Activated CD4-positive, alpha-beta T cell treated with anti-CD3 and anti-CD28 coated beads for 24 hours (primary cell): Measurements from ENCODE around the gene SP5.
"Not testable (repeated sequence)": the region's sequence is repeated elsewhere in the genome, so short reads cannot be mapped to it uniquely, and the experiment has no call there.

ENCODE experiments used
- DNase-seq, 2 donors: peaks; one replicate each; pipeline ENCODE4 v3.0.0-alpha.2; 2020; ENCODE audit warnings: low read depth in 2 of 2

Gene SP5

GRCh38 chr2:170715062-170715931, at the start of gene SP5:
Gene SP5, plus strand, starts transcription at chr2:170715337. Its CDS starts 176 bp downstream, at chr2:170715513.
- DNase-seq, result no peak

DNA sequence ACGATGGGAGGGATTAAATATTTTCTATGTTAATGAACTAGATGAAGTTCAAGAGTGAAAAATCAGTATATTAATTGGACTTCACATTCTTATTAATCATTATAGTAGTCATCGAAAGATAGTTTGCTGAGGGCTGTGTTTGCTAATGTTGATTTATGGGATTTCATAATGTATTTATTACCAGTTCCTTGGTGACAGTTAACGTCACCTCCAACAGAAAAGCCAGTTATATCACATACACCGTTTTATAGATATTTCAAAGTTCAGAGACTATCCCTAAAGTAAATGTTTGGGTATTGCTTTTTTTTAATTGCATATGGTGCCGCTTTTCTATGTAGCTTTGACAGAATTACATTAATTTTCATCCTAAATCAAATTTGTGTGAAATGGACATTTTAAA, 49.4 kb upstream of the SP5 start:
- no peak for DNase-seq

DNA sequence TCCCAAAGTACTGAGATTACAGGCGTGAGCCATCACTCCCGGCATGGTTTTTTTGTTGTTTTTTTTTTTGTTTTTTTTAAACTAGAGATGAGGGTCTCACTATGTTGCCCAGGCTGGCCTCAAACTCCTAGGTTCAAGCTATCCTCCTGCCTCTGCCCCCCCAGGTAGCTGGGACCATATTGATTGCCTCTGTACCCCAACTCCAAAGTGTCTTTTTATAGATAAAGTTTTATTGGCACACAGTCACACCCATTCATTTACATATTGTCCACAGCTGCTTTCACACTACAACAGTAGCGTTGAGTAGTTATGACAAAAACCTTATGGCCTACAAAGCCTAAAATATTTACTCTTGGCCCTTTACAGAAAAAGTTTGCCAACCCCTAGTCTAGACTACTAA, 45.2 kb upstream of the SP5 start:
- no peak for DNase-seq

DNA sequence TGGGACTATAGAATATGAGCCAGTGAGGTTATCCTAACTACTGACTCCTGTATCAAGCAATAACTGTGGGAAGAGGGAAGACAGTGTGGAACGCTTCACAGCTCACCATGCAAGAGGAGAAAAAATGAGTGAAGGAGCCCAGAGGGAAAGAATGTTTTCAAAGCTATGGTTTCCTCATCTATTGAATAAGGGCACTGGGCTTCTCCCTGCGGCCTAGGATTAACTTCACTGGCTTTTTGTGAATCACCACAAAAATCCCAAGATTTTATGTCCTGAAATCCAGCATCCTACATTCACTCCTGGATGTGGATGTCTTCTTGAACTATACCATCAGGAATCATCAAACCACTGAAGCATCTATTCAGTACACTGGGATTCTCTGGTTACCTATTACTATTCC, 44.5 kb upstream of the SP5 start:
- DNase-seq, result no peak

- DNase-seq, result no peak
Measured at GRCh38 chr2:170671079-170671478, 44.1 kb upstream of the SP5 start.

GRCh38 chr2:170674282-170674681, 40.9 kb upstream of the SP5 start:
- not testable (repeated sequence) for DNase-seq

GRCh38 chr2:170675701-170676100, 39.4 kb upstream of the SP5 start:
- no peak for DNase-seq

- no peak for DNase-seq
Measured at GRCh38 chr2:170679607-170680079, 35.5 kb upstream of the SP5 start.

DNA sequence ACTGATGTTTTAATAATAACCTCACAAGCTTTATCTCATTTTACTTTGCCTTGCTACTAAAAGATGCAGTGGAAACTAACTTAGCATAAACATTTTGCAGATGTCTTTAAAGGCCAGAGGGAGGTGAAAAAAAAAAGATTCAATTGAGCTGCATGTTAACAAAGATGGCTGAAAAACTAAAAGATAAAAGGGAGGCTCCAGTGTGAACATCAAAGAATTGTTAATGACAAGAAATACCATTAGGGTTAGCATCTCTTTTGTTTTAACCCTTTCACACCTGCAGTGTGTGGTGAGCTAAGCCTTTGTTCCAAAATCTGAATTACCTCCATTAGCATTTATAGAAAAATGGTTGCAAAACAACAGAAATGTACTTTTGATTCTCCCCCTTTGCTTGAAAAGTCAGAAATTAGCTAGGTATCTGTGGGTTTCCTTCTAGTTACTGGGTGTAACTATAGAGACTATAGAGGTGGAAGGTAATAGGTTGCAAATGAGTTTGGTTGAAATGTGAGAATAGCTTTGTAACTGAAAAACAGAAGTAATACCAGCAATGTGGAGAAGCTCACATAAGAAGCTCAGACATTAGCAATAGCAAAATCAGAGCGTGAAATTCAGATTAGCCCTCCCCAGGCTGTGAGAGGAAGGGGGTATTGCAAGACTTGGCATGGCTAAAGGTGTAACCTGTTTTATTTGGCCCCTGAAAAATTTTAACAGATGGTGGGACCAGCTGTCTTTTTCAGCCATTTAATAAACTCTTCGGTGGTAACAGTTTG, 34.8 kb upstream of the SP5 start:
- DNase-seq, result no peak

GRCh38 chr2:170681311-170681710, 33.8 kb upstream of the SP5 start:
- no peak for DNase-seq

DNA sequence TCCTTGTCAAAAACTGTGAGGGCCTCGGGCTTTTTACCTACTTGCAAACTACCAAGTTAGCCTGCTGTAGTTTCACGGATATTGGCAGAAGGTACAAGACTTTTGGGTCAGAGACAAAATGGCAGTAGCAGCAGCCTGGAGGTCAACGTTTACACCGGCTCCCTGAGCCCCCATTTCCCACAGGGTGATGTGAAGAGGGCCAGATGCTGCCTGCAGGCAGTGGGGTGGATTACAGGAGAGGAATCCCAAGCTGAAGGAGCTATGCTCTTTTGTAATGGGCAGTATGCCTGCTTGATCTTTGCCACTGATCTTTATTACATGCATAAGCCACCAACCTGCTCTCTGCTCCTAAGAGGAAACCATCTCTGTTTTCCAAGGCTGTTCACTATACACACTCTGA, 29.5 kb upstream of the SP5 start:
- DNase-seq, result no peak

DNA sequence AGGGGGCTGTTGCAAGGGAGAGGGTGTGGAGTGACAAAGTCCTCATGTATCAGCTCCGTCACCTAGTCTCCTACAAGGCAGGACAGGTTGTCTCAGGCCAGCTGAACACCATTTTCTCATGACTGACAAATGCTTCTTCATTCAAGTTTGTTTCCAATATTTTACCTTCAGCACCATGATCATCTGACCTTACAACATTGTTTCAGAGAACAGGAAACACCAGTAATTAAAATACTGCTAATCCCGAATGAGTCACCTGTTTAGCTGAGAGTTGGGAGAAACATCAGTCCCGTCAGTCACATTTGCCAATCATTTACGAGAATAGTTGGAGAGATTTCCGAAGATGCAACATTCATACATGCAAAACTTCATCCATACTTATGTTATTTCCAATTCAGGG, 25.7 kb upstream of the SP5 start:
- no peak for DNase-seq

- DNase-seq, result no peak
Measured at GRCh38 chr2:170690640-170691039, 24.5 kb upstream of the SP5 start.

GRCh38 chr2:170694316-170694715, 20.8 kb upstream of the SP5 start:
- no peak for DNase-seq

GRCh38 chr2:170695521-170696410, 19.4 kb upstream of the SP5 start:
- no peak for DNase-seq

DNA sequence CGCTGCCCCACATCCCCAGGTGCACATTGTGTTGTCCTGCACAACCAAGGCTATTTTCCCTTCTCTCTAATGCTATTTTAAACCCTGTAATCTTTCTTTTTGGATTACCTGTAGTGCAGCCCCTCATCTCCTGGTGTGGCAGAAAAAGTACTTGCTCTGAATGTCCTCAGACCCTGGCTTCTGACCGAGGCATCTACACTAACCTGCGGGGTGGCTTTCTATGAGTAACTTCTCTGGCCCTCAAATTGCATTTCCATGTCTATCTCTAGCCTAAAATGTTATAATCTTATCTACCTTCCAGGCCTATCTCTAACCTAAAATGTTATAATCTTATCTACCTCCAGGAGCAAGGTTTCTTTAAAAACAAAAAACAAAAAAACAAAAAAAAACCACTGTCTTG, 18.2 kb upstream of the SP5 start:
- DNase-seq, result no peak

GRCh38 chr2:170701011-170701410, 14.1 kb upstream of the SP5 start:
- no peak for DNase-seq

- no peak for DNase-seq
Measured at GRCh38 chr2:170703776-170704476, 11.2 kb upstream of the SP5 start.

DNA sequence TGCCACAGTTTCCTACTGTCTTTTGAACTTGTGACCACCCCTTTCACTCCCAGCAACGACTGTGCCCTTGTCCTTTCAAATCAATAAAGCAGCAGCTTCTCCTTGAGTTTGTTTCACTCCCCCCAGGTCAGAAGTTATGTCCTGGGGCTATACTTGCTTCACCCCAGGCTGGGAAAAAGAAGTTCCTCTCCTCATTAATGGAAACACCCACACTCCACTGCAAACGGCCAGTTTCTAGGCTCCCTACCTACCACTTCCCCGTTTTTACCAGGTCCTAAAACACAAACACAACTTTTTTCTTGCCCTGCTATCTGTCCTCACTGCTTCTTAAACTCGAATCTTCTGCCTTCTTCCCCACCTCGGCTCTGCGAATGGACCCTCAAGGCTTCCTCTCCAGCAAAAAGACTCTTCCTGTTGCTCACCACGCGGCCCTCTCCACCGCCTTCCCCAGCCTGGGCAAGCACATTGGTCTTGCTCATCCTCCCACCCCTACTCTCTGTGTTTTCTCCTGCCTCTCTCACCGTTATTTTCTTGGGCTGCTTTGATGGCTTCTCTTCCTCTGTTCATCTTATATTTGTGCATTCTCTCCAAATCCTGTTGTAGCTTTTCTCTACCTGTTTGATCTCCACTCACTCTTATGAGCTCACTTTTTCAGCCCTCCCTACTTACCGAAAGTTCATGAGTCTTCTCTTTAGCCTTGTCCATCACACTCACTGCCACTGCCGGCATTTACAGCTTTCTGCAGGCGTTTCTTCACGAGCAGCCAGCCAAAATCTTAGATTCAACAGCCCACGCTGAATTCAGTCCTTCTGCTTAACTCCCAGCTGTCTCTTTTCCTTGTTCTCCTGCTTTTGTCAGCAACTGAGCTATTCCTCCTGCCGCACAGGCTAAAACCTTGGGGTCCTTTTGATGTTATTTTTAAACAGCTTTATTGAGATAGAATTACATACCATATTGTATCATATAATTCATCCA, 7.0 kb upstream of the SP5 start:
- DNase-seq, result no peak

DNA sequence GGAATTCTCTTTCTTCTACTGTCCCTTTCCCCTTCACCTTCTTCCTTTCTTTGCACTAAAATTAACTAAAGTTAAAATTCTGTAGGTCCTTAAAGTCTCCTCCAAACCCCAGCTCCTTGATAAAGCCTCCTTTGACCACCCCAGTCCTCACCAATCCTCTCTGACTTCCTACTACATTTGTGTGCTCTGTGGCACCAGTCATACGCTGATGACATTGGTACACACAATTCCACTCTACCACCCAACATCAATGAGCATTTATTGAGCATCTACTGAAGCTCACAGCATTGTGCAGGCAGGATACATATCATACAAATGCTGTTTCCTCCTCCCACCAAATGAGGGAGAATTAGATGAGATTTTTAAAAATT, 4.5 kb upstream of the SP5 start:
- no peak for DNase-seq
